WTC11 (cell line): ENCODE measurements around the gene BTBD9. TPM values are rescaled to one million over a fixed set of nuclear protein-coding genes. Genes with fewer than 3 reads are reported as not detected.
A peak's percentile ranks its signal among the peaks of the same experiment; 100 is the strongest.

Experiments used
- ATAC-seq: fragments of 200-7000 bp; cut with Tn5 transposase; 2 replicates; pipeline ENCODE4 v1.10.0; 2021; ENCODE audit warnings: mild to moderate bottlenecking, moderate library complexity
- CTCF ChIA-PET: fragments of 300-600 bp; sonication (Branson Sonifier 250); formaldehyde crosslinking; loops from one replicate; lab custom pipeline; 2021; ENCODE audit warnings: antibody characterized with exemption; lab: Charles Lee
- POLR2A ChIA-PET: fragments of 350-600 bp; sonication (Branson Sonifier 250); formaldehyde crosslinking; loops from one replicate; lab custom pipeline; 2021; ENCODE audit warnings: antibody characterized with exemption; lab: Charles Lee
- DNase-seq: peaks from one replicate; pipeline ENCODE4 v3.0.0; 2021; ENCODE audit warnings: low spot score
- H3K27ac Mint-ChIP-seq: 2 replicates; pipeline ENCODE4 v1.8.0; 2021; ENCODE audit warnings: mixed read lengths
- H3K27me3 Mint-ChIP-seq: 2 replicates; pipeline ENCODE4 v1.8.0; 2021; ENCODE audit warnings: low read depth, mild to moderate bottlenecking, moderate library complexity, mixed read lengths
- H3K36me3 Mint-ChIP-seq: 2 replicates; pipeline ENCODE4 v1.8.0; 2021; ENCODE audit warnings: mixed read lengths
- H3K4me1 Mint-ChIP-seq: 2 replicates; pipeline ENCODE4 v1.8.0; 2022; ENCODE audit warnings: mixed read lengths
- H3K4me3 Mint-ChIP-seq: 2 replicates; pipeline ENCODE4 v1.8.0; 2021; ENCODE audit warnings: mild to moderate bottlenecking, moderate library complexity, mixed read lengths
- H3K9me3 Mint-ChIP-seq: 2 replicates; pipeline ENCODE4 v1.8.0; 2021; ENCODE audit warnings: mixed read lengths
- CREB1 ChIP-seq: sonication (generic); formaldehyde crosslinking; IDR thresholded peaks from 2 replicates; pipeline ENCODE4 v1.8.0; 2023; ENCODE audit warnings: mild to moderate bottlenecking, missing genetic modification reagents
- ELF4 ChIP-seq: sonication (generic); formaldehyde crosslinking; IDR thresholded peaks from 2 replicates; pipeline ENCODE4 v1.8.1; 2022; ENCODE audit warnings: low read depth, mild to moderate bottlenecking, moderate library complexity, missing genetic modification reagents
- GRHL2 ChIP-seq: fragments of 250-450 bp; sonication (Bioruptor Pico); IDR thresholded peaks from 2 replicates; pipeline ENCODE4 v1.8.0; 2022; ENCODE audit warnings: mild to moderate bottlenecking, moderate library complexity; ENCODE audit not compliant: insufficient replicate concordance, severe bottlenecking
- GTF2I ChIP-seq: fragments of 250-450 bp; sonication (Bioruptor Pico); conservative IDR thresholded peaks from 2 replicates; pipeline ENCODE4 v1.4.0; 2021; ENCODE audit warnings: mild to moderate bottlenecking
- JAZF1 ChIP-seq: fragments of 250-450 bp; sonication (Bioruptor Pico); IDR thresholded peaks from 2 replicates; pipeline ENCODE4 v1.9.0; 2021; ENCODE audit warnings: moderate library complexity, mild to moderate bottlenecking, inconsistent platforms
- SP1 ChIP-seq: sonication (generic); formaldehyde crosslinking; conservative IDR thresholded peaks from 2 replicates; pipeline ENCODE4 v1.8.1; 2022; ENCODE audit warnings: missing genetic modification reagents
- ZNF317 ChIP-seq: sonication (generic); formaldehyde crosslinking; IDR thresholded peaks from 2 replicates; pipeline ENCODE4 v1.8.1; 2023; ENCODE audit warnings: low read depth, mild to moderate bottlenecking, moderate library complexity, missing genetic modification reagents, borderline replicate concordance
- ZNF396 ChIP-seq: fragments of 250-450 bp; sonication (Bioruptor Pico); IDR thresholded peaks from 2 replicates; pipeline ENCODE4 v1.8.0; 2021; ENCODE audit warnings: mild to moderate bottlenecking, moderate library complexity, borderline replicate concordance
- total RNA-seq: library from RNA; stranded (reverse); gene quantifications from 3 replicates; pipeline ENCODE4 v1.2.3, GENCODE V29; 2021
- TF ChIP-seq, protein P1 (sequence below): fragments of 250-450 bp; sonication (Bioruptor Pico); IDR thresholded peaks from 2 replicates; pipeline ENCODE4 v1.9.0; 2021; ENCODE audit warnings: moderate library complexity, mild to moderate bottlenecking, inconsistent platforms, borderline replicate concordance
- TF ChIP-seq, protein P2 (sequence below): sonication (generic); formaldehyde crosslinking; IDR thresholded peaks from 2 replicates; pipeline ENCODE4 v1.8.0; 2022; ENCODE audit warnings: mild to moderate bottlenecking, missing genetic modification reagents
- TF ChIP-seq, protein P3 (sequence below): sonication (generic); formaldehyde crosslinking; IDR thresholded peaks from 2 replicates; pipeline ENCODE4 v1.8.0; 2022; ENCODE audit warnings: mild to moderate bottlenecking, missing genetic modification reagents
- TF ChIP-seq, protein P4 (sequence below): sonication (generic); formaldehyde crosslinking; IDR thresholded peaks from 2 replicates; pipeline ENCODE4 v1.8.0; 2022; ENCODE audit warnings: mild to moderate bottlenecking, missing genetic modification reagents
- TF ChIP-seq, protein P5 (sequence below): sonication (generic); formaldehyde crosslinking; conservative IDR thresholded peaks from 2 replicates; pipeline ENCODE4 v1.8.1; 2023; ENCODE audit warnings: mild to moderate bottlenecking, low read depth, missing genetic modification reagents, moderate library complexity
- TF ChIP-seq, protein P6 (sequence below): sonication (generic); formaldehyde crosslinking; IDR thresholded peaks from 2 replicates; pipeline ENCODE4 v1.8.0; 2023; ENCODE audit warnings: missing genetic modification reagents, mild to moderate bottlenecking, borderline replicate concordance
- TF ChIP-seq, protein P7 (sequence below): sonication (generic); formaldehyde crosslinking; IDR thresholded peaks from 2 replicates; pipeline ENCODE4 v1.8.1; 2022; ENCODE audit warnings: low read depth, missing genetic modification reagents, borderline replicate concordance

Gene BTBD9
- total RNA-seq, 1 experiment from 2014 or later, result 4.2 TPM

DNA sequence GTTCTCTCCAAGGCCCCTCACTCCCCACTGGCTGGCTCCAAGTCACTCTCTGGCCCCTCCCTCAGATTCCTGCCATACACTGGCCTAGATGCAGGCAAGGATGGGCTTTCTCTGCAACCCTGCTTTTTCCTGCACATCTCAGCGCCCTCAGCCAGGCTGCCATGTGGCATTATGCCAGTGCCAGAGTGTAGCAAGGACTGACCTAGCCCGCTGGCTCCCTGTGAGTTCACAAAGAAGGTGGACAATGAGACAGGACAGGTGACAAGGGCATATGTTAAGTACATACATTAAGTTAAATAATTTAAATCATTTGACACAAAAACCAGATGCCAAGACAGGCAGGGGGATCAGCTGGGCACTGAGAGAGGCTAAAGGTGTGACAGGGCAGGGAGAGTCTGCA, 425.6 kb downstream of the BTBD9 start:
- DNase-seq, result no peak

DNA sequence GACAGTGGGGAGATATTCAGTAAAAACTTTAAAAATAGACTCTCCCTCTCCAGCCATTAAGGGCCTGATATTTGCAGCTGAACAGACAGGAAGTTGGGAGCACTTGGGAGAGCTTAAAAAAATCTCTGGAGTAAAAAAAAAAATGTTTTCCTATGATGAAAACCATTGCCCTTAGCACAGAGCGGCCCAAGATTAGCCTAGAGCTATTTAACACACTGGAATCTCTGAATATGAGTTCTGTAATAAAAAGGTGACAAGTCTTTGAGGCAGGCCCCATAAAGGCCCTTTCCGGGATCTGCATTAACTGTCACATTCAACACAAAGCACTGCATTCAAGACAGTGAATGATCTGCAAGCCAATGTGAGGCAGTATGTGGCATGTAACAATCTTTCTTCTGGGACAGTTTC, 426.5 kb downstream of the BTBD9 start:
- no peak for DNase-seq
- Mint-ChIP-seq H3K36me3 (no peaks in the 10 kb centered on the region), H3K27ac (peak overlapping the region; percentile 74), H3K9me3 (no peaks in the 10 kb centered on the region), H3K4me1 (peaks cover 54% of the 10 kb centered on the region), H3K4me3 (no peak overlapping the region), H3K27me3 (no peaks in the 10 kb centered on the region)
- ChIA-PET CTCF (interaction anchor here (1.4 to 2.9 kb wide), 2 partner anchors 21 to 26 kb away, joined by 6 to 8 read pairs; no protein-coding TSS in a partner anchor), POLR2A (interaction anchor here (0.7 kb wide), 1 partner anchor 19 kb away, joined by 3 read pairs; no protein-coding TSS in a partner anchor)
- no peak for ATAC-seq
- no peak for TF ChIP-seq ZNF396 (CRISPR knock-in tag)
- TF ChIP-seq, protein P1, sequence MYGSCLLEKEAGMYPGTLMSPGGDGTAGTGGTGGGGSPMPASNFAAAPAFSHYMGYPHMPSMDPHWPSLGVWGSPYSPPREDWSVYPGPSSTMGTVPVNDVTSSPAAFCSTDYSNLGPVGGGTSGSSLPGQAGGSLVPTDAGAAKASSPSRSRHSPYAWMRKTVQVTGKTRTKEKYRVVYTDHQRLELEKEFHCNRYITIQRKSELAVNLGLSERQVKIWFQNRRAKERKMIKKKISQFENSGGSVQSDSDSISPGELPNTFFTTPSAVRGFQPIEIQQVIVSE (CRISPR knock-in tag), result no peak
- TF ChIP-seq ZNF317 (CRISPR knock-in tag), result no peak

More for the DNA sequence above, 425.6 kb downstream of the BTBD9 start:
- no peak for ATAC-seq
- Mint-ChIP-seq H3K9me3 (no peaks in the 10 kb centered on the region), H3K27me3 (no peaks in the 10 kb centered on the region), H3K27ac (no peak overlapping the region; the same call in 1 of the 2 replicates), H3K4me3 (no peak overlapping the region), H3K4me1 (peaks cover 52% of the 10 kb centered on the region), H3K36me3 (no peaks in the 10 kb centered on the region)
- ChIA-PET CTCF (interaction anchor here (1.4 to 2.9 kb wide), 2 partner anchors 21 to 27 kb away, joined by 6 to 8 read pairs; no protein-coding TSS in a partner anchor), POLR2A (no interaction called here)
- TF ChIP-seq JAZF1 (CRISPR knock-in tag), result no peak

DNA sequence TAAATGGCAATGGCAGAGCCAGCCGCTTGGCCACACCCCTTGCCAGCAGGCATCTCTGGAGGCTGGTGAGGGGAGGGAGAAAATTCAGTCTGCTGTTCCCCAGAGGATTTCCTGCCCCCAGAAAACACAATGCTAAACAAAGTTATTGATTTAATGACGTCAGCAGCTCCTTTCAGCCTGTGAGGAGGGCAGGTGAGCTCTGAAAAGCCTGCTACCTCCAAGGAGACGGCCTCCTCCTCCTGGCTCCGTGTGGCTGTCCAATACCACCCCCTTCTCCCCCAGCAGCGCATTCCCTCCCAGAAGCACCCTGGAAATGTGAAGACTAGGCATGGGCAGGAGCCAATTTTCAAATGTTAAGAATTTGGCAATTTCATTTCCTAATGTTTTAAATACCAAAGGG, 427.1 kb downstream of the BTBD9 start:
- Mint-ChIP-seq H3K9me3 (no peaks in the 10 kb centered on the region), H3K4me3 (no peak overlapping the region), H3K27me3 (no peaks in the 10 kb centered on the region), H3K36me3 (no peaks in the 10 kb centered on the region), H3K27ac (peak overlapping the region; percentile 74; the same call in 1 of the 2 replicates), H3K4me1 (peaks cover 54% of the 10 kb centered on the region)
- ChIA-PET CTCF (interaction anchor here (1.4 kb wide), 1 partner anchor 25 kb away, joined by 6 read pairs; no protein-coding TSS in a partner anchor), POLR2A (interaction anchor here (0.7 kb wide), 1 partner anchor 18 kb away, joined by 3 read pairs; no protein-coding TSS in a partner anchor)
- DNase-seq (no peak), ATAC-seq (peak; percentile 63)
- TF ChIP-seq GRHL2 (no peak), ELF4 (CRISPR knock-in tag) (no peak), SP1 (CRISPR knock-in tag) (no peak), CREB1 (CRISPR knock-in tag) (no peak), GTF2I (no peak)
- TF ChIP-seq, protein P2, sequence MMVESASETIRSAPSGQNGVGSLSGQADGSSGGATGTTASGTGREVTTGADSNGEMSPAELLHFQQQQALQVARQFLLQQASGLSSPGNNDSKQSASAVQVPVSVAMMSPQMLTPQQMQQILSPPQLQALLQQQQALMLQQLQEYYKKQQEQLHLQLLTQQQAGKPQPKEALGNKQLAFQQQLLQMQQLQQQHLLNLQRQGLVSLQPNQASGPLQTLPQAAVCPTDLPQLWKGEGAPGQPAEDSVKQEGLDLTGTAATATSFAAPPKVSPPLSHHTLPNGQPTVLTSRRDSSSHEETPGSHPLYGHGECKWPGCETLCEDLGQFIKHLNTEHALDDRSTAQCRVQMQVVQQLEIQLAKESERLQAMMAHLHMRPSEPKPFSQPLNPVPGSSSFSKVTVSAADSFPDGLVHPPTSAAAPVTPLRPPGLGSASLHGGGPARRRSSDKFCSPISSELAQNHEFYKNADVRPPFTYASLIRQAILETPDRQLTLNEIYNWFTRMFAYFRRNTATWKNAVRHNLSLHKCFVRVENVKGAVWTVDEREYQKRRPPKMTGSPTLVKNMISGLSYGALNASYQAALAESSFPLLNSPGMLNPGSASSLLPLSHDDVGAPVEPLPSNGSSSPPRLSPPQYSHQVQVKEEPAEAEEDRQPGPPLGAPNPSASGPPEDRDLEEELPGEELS (CRISPR knock-in tag), result no peak
- TF ChIP-seq, protein P3, sequence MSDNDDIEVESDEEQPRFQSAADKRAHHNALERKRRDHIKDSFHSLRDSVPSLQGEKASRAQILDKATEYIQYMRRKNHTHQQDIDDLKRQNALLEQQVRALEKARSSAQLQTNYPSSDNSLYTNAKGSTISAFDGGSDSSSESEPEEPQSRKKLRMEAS (CRISPR knock-in tag), result no peak
- TF ChIP-seq, protein P4, sequence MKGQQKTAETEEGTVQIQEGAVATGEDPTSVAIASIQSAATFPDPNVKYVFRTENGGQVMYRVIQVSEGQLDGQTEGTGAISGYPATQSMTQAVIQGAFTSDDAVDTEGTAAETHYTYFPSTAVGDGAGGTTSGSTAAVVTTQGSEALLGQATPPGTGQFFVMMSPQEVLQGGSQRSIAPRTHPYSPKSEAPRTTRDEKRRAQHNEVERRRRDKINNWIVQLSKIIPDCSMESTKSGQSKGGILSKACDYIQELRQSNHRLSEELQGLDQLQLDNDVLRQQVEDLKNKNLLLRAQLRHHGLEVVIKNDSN, result no peak
- TF ChIP-seq, protein P5, sequence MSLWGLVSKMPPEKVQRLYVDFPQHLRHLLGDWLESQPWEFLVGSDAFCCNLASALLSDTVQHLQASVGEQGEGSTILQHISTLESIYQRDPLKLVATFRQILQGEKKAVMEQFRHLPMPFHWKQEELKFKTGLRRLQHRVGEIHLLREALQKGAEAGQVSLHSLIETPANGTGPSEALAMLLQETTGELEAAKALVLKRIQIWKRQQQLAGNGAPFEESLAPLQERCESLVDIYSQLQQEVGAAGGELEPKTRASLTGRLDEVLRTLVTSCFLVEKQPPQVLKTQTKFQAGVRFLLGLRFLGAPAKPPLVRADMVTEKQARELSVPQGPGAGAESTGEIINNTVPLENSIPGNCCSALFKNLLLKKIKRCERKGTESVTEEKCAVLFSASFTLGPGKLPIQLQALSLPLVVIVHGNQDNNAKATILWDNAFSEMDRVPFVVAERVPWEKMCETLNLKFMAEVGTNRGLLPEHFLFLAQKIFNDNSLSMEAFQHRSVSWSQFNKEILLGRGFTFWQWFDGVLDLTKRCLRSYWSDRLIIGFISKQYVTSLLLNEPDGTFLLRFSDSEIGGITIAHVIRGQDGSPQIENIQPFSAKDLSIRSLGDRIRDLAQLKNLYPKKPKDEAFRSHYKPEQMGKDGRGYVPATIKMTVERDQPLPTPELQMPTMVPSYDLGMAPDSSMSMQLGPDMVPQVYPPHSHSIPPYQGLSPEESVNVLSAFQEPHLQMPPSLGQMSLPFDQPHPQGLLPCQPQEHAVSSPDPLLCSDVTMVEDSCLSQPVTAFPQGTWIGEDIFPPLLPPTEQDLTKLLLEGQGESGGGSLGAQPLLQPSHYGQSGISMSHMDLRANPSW (CRISPR knock-in tag), result no peak
- TF ChIP-seq, protein P6, sequence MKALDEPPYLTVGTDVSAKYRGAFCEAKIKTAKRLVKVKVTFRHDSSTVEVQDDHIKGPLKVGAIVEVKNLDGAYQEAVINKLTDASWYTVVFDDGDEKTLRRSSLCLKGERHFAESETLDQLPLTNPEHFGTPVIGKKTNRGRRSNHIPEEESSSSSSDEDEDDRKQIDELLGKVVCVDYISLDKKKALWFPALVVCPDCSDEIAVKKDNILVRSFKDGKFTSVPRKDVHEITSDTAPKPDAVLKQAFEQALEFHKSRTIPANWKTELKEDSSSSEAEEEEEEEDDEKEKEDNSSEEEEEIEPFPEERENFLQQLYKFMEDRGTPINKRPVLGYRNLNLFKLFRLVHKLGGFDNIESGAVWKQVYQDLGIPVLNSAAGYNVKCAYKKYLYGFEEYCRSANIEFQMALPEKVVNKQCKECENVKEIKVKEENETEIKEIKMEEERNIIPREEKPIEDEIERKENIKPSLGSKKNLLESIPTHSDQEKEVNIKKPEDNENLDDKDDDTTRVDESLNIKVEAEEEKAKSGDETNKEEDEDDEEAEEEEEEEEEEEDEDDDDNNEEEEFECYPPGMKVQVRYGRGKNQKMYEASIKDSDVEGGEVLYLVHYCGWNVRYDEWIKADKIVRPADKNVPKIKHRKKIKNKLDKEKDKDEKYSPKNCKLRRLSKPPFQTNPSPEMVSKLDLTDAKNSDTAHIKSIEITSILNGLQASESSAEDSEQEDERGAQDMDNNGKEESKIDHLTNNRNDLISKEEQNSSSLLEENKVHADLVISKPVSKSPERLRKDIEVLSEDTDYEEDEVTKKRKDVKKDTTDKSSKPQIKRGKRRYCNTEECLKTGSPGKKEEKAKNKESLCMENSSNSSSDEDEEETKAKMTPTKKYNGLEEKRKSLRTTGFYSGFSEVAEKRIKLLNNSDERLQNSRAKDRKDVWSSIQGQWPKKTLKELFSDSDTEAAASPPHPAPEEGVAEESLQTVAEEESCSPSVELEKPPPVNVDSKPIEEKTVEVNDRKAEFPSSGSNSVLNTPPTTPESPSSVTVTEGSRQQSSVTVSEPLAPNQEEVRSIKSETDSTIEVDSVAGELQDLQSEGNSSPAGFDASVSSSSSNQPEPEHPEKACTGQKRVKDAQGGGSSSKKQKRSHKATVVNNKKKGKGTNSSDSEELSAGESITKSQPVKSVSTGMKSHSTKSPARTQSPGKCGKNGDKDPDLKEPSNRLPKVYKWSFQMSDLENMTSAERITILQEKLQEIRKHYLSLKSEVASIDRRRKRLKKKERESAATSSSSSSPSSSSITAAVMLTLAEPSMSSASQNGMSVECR (CRISPR knock-in tag), result no peak
- TF ChIP-seq, protein P7, sequence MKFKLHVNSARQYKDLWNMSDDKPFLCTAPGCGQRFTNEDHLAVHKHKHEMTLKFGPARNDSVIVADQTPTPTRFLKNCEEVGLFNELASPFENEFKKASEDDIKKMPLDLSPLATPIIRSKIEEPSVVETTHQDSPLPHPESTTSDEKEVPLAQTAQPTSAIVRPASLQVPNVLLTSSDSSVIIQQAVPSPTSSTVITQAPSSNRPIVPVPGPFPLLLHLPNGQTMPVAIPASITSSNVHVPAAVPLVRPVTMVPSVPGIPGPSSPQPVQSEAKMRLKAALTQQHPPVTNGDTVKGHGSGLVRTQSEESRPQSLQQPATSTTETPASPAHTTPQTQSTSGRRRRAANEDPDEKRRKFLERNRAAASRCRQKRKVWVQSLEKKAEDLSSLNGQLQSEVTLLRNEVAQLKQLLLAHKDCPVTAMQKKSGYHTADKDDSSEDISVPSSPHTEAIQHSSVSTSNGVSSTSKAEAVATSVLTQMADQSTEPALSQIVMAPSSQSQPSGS, result no peak
